Choroid plexus epithelial cell (primary cell): Measurements from ENCODE around the gene XAGE3.

Source experiments
- DNase-seq: peaks from one replicate; pipeline ENCODE4 v3.0.0-alpha.2; 2010; ENCODE audit warnings: low read depth
- H3K4me3 ChIP-seq: 2 replicates; pipeline ENCODE4 v1.5.1; 2011; ENCODE audit warnings: low read depth, mild to moderate bottlenecking, control low read depth, low read length, moderate library complexity
- TF ChIP-seq, protein P1 (sequence below): conservative IDR thresholded peaks from 2 replicates; pipeline ENCODE4 v1.5.1; 2011; ENCODE audit warnings: low read depth, mild to moderate bottlenecking, control low read depth, inconsistent platforms, low read length, moderate library complexity

XAGE3 gene

DNA sequence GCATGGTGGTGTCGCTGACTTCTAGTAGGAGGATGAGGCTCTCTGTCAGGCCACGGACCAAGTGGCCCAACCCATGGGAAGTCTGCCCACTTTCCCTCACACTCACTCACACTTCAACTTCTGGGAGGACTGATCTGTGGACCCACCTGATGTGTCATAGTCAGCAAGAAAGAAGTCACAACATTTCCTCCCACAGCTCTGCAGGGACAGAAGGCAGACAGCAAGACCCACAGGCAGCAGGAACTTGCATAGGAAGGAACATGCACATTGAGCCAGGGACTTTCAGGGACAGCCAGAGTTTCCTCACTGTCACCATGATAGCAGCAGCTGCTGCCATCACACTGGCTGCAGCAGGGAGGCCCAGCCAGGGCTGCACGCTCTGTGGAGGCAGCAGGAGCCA lies 37.3 kb downstream of the XAGE3 start:
- no peak for DNase-seq

DNA sequence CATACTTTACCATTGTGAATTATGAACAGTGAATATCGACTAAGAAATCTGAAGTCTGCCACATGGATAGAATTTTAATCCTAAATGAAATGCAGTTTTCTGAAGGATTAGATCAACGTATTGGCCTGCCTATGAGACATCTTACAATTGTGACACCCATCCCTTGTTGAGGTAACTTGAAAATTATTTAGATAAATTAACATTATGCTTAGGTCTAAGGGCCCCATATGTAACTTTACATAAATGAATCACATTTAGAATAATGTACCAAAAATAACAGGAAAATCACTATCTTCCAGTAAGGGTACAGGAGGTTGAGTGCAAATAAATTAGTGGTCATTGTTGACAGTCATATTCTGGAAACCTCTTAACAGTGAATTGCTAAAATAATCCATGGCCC lies 43.3 kb downstream of the XAGE3 start:
- TF ChIP-seq, protein P1, sequence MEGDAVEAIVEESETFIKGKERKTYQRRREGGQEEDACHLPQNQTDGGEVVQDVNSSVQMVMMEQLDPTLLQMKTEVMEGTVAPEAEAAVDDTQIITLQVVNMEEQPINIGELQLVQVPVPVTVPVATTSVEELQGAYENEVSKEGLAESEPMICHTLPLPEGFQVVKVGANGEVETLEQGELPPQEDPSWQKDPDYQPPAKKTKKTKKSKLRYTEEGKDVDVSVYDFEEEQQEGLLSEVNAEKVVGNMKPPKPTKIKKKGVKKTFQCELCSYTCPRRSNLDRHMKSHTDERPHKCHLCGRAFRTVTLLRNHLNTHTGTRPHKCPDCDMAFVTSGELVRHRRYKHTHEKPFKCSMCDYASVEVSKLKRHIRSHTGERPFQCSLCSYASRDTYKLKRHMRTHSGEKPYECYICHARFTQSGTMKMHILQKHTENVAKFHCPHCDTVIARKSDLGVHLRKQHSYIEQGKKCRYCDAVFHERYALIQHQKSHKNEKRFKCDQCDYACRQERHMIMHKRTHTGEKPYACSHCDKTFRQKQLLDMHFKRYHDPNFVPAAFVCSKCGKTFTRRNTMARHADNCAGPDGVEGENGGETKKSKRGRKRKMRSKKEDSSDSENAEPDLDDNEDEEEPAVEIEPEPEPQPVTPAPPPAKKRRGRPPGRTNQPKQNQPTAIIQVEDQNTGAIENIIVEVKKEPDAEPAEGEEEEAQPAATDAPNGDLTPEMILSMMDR = no peak
- DNase-seq = no peak
- H3K4me3 ChIP-seq = no peak overlapping the region

More for the DNA sequence above, 37.3 kb downstream of the XAGE3 start:
- TF ChIP-seq, protein P1 = no peak
- no peak overlapping the region for H3K4me3 ChIP-seq

DNA sequence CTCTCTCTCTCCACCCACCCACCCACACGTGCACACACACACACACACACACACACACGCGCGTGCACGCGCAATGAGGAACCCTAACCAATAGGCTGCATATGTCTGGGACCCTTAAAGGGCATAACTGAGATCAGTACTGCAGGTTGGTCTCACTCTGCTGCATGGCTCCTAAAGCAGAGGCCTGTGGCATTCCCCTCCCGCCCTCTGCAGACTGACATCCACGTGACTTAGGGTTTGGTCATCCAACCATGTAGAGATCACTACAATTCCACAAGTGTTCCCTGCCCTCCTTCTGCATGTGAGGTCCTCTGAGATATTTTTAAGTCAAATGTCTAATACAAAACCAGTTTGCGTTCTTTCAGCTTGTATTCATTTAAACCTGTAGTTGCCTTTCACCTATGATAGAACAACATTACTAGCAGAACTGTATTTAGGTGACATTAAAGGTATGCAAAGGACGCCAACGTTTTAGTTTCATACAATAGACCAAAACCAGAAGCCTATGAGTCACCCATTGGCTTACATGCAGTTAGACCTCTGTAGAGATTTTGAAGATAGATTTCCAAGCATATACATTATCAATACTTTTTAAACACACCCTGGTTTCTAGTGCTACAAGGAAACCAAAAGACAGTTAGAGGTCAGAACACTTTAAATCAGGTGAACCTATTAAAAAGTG lies 46.7 kb downstream of the XAGE3 start:
- no peak for DNase-seq
- TF ChIP-seq, protein P1 = no peak
- H3K4me3 ChIP-seq = no peak overlapping the region

DNA sequence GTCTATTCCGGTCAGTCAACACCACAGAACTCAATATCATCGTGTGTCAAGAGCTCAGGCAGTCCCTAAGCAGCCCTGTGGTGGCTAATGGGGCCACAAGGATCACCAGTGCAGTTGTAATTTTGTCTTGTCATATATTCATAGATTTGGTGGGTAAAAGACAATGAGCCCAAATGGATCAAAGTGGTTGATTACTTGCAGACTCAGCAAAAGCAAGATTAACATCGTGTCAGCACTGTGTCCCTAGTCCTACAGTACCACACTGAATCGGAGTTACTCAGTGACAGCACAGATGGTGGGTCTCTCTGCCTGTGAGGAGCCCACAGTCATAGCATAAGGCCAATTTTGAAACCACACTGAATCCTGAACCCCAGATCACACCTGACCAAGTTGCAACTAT lies 48.1 kb downstream of the XAGE3 start:
- DNase-seq = no peak
- TF ChIP-seq, protein P1 = no peak
- H3K4me3 ChIP-seq = no peak overlapping the region
